Measurements from ENCODE around the gene CNPY1.

The CNPY1 gene

GRCh38 chr7:155518633-155519032 lies 27.7 kb downstream of the CNPY1 start:
- DNase-seq (ENCODE audit: low read depth), result no peak
- TF ChIP-seq CTCF (conservative IDR thresholded peaks at IDR 0.05; ENCODE audit: low read length), result no peak
- H3K4me3 ChIP-seq (ENCODE audit: low read length), result no peak overlapping the region

GRCh38 chr7:155517969-155518368 lies 28.4 kb downstream of the CNPY1 start:
- no peak for TF ChIP-seq CTCF (conservative IDR thresholded peaks at IDR 0.05; ENCODE audit: low read length)
- DNase-seq (ENCODE audit: low read depth), result no peak
- no peak overlapping the region for H3K4me3 ChIP-seq (ENCODE audit: low read length)

GRCh38 chr7:155517452-155517851 lies 28.9 kb downstream of the CNPY1 start:
- DNase-seq (ENCODE audit: low read depth), result no peak
- no peak for TF ChIP-seq CTCF (conservative IDR thresholded peaks at IDR 0.05; ENCODE audit: low read length)
- H3K4me3 ChIP-seq (ENCODE audit: low read length), result no peak overlapping the region

GRCh38 chr7:155516466-155516865 lies 29.9 kb downstream of the CNPY1 start:
- DNase-seq (ENCODE audit: low read depth), result no peak
- H3K4me3 ChIP-seq (ENCODE audit: low read length), result no peak overlapping the region
- no peak for TF ChIP-seq CTCF (conservative IDR thresholded peaks at IDR 0.05; ENCODE audit: low read length)

- no peak overlapping the region for H3K4me3 ChIP-seq (ENCODE audit: low read length)
- DNase-seq (ENCODE audit: low read depth), result no peak
- no peak for TF ChIP-seq CTCF (conservative IDR thresholded peaks at IDR 0.05; ENCODE audit: low read length)
Observed at GRCh38 chr7:155515318-155515717, 31.0 kb downstream of the CNPY1 start.

GRCh38 chr7:155514296-155514695 lies 32.1 kb downstream of the CNPY1 start:
- H3K4me3 ChIP-seq (ENCODE audit: low read length), result no peak overlapping the region
- TF ChIP-seq CTCF (conservative IDR thresholded peaks at IDR 0.05; ENCODE audit: low read length), result no peak
- no peak for DNase-seq (ENCODE audit: low read depth)

GRCh38 chr7:155513543-155514285 lies 32.6 kb downstream of the CNPY1 start:
- H3K4me3 ChIP-seq (ENCODE audit: low read length), result no peak overlapping the region
- no peak for TF ChIP-seq CTCF (conservative IDR thresholded peaks at IDR 0.05; ENCODE audit: low read length)
- no peak for DNase-seq (ENCODE audit: low read depth)

Data from AG10803 (cell line).